GM21619 (cell line): ENCODE measurements around the gene PRR7.

ENCODE experiments used
- ATAC-seq: cut with Tn5 transposase; IDR thresholded peaks from one replicate; pipeline ENCODE4 v1.9.1; 2021; ENCODE audit not compliant: unreplicated experiment

The PRR7 gene

GRCh38 chr5:177421062-177421798, 25.4 kb upstream of the PRR7 start:
- ATAC-seq = no peak

GRCh38 chr5:177423671-177424070, 22.9 kb upstream of the PRR7 start:
- ATAC-seq = no peak

GRCh38 chr5:177425196-177425800, 21.3 kb upstream of the PRR7 start:
- no peak for ATAC-seq

GRCh38 chr5:177425801-177426565, 20.6 kb upstream of the PRR7 start:
- ATAC-seq = peak; percentile 73

GRCh38 chr5:177426566-177427210, 19.9 kb upstream of the PRR7 start, which contains the start of gene GRK6:
GRK6 (plus strand) TSS chr5:177426676; CDS start chr5:177426846, 170 bp downstream.
- ATAC-seq = peak; percentile 2

GRCh38 chr5:177427211-177427822, 19.3 kb upstream of the PRR7 start:
- no peak for ATAC-seq

- ATAC-seq = no peak
Observed at GRCh38 chr5:177427919-177428573, 18.6 kb upstream of the PRR7 start.

GRCh38 chr5:177428574-177429217, 17.9 kb upstream of the PRR7 start:
- no peak for ATAC-seq

GRCh38 chr5:177429248-177430040, 17.2 kb upstream of the PRR7 start:
- ATAC-seq = no peak

GRCh38 chr5:177430140-177430951, 16.3 kb upstream of the PRR7 start:
- no peak for ATAC-seq

GRCh38 chr5:177430972-177431316, 15.7 kb upstream of the PRR7 start:
- ATAC-seq = no peak

- peak; percentile 41 for ATAC-seq
Observed at GRCh38 chr5:177431317-177432142, 15.1 kb upstream of the PRR7 start.

GRCh38 chr5:177432143-177432838, 14.3 kb upstream of the PRR7 start:
- ATAC-seq = no peak

GRCh38 chr5:177432839-177433657, 13.6 kb upstream of the PRR7 start:
- no peak for ATAC-seq

- ATAC-seq = no peak
Observed at GRCh38 chr5:177433658-177434217, 12.9 kb upstream of the PRR7 start.

GRCh38 chr5:177434437-177434836, 12.2 kb upstream of the PRR7 start:
- no peak for ATAC-seq
